Ishikawa (cell line): ENCODE results near the gene SNAP29.

Source experiments
- CEBPB ChIP-seq: IDR thresholded peaks from 2 replicates; pipeline ENCODE4 v1.6.1; 2012
- CREB1 ChIP-seq: IDR thresholded peaks from 2 replicates; pipeline ENCODE4 v1.6.1; 2012; ENCODE audit warnings: low read depth
- EGR1 ChIP-seq: IDR thresholded peaks from 2 replicates; pipeline ENCODE4 v1.6.1; 2012
- EP300 ChIP-seq: IDR thresholded peaks from 2 replicates; pipeline ENCODE4 v1.6.1; 2012; ENCODE audit warnings: borderline replicate concordance
- FOXM1 ChIP-seq: IDR thresholded peaks from 2 replicates; pipeline ENCODE4 v1.6.1; 2012; ENCODE audit warnings: low read depth, borderline replicate concordance
- NFIC ChIP-seq: IDR thresholded peaks from 2 replicates; pipeline ENCODE4 v1.6.1; 2012
- RAD21 ChIP-seq: IDR thresholded peaks from 2 replicates; pipeline ENCODE4 v1.6.1; 2012; ENCODE audit warnings: low read depth
- REST ChIP-seq: IDR thresholded peaks from 2 replicates; pipeline ENCODE4 v1.6.1; 2012; ENCODE audit warnings: low read depth, mild to moderate bottlenecking
- TAF1 ChIP-seq: IDR thresholded peaks from 2 replicates; pipeline ENCODE4 v1.6.1; 2012; ENCODE audit warnings: low read depth, mild to moderate bottlenecking
- TCF12 ChIP-seq: IDR thresholded peaks from 2 replicates; pipeline ENCODE4 v1.6.1; 2012; ENCODE audit warnings: low read depth
- TEAD4 ChIP-seq: IDR thresholded peaks from 2 replicates; pipeline ENCODE4 v1.6.1; 2012
- YY1 ChIP-seq: IDR thresholded peaks from 2 replicates; pipeline ENCODE4 v1.6.1; 2012; ENCODE audit warnings: low read depth
- ZBTB7A ChIP-seq: IDR thresholded peaks from 2 replicates; pipeline ENCODE4 v1.6.1; 2012; ENCODE audit warnings: low read depth
- TF ChIP-seq, protein P1 (sequence below): IDR thresholded peaks from 2 replicates; pipeline ENCODE4 v1.6.1; 2012

The SNAP29 gene

GRCh38 chr22:20857247-20857643, 1.6 kb upstream of the SNAP29 start:
- TF ChIP-seq REST (no peak), TAF1 (no peak), RAD21 (no peak)
- TF ChIP-seq, protein P1, sequence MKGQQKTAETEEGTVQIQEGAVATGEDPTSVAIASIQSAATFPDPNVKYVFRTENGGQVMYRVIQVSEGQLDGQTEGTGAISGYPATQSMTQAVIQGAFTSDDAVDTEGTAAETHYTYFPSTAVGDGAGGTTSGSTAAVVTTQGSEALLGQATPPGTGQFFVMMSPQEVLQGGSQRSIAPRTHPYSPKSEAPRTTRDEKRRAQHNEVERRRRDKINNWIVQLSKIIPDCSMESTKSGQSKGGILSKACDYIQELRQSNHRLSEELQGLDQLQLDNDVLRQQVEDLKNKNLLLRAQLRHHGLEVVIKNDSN = no peak

- TF ChIP-seq EGR1 (0 out of 2 replicates have a peak, but pooled peaks have one; percentile 17), TCF12 (no peak), ZBTB7A (peak; percentile 68; the same call in 1 of the 2 replicates), CREB1 (0 out of 2 replicates have a peak, but pooled peaks have one; percentile 5)
Measured at GRCh38 chr22:20857838-20858614, 781 bp upstream of the SNAP29 start.

DNA sequence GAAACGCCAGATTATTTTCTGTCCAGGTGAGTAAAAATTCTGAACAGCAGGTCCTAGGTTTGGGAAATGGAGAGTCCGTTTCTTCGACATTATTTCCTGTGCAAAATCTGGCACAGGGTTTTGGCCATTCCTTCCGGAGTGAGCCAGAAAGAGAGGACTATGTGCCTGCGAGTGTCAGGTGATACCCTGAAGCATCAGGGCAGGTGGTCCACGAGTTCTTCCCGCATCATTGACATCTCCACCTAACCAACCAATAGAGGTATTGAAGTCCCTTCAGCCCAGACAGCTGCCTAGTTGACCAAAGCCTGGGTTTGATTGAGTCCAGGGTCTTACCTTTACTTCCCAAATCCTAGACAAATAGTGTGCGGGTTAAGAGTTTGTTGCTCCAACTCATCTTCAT, 808 bp downstream of the SNAP29 start:
- TF ChIP-seq REST = no peak
- TF ChIP-seq TEAD4 = no peak
- no peak for TF ChIP-seq TAF1
- TF ChIP-seq RAD21 = no peak
- TF ChIP-seq ZBTB7A = no peak
- no peak for TF ChIP-seq FOXM1

DNA sequence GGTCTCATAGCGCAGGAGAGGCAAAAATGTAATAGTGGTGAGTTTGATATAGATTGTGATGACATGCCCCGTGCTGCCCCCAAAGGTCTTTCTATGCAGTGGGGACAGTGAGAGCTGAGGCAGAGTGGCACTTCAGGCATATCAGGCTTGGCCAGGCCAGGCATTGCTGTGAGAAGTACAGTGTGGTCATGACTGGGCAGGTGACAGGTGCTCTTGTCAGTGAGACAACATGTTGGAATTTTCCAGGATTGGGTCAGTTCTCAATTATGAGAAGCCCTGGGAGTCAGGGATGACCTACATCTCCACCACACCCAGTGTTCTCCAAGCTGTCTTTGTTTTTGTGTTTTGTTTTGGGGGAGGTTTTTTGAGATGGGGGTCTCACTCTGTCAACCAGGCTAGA, 3.7 kb downstream of the SNAP29 start:
- TF ChIP-seq EP300 = no peak
- TF ChIP-seq TAF1 = no peak
- no peak for TF ChIP-seq CREB1
- no peak for TF ChIP-seq NFIC
- TF ChIP-seq FOXM1 = no peak

- TF ChIP-seq, protein P1 = no peak
- TF ChIP-seq CREB1 = no peak
- no peak for TF ChIP-seq EP300
Measured at GRCh38 chr22:20863366-20863765, 4.6 kb downstream of the SNAP29 start.

DNA sequence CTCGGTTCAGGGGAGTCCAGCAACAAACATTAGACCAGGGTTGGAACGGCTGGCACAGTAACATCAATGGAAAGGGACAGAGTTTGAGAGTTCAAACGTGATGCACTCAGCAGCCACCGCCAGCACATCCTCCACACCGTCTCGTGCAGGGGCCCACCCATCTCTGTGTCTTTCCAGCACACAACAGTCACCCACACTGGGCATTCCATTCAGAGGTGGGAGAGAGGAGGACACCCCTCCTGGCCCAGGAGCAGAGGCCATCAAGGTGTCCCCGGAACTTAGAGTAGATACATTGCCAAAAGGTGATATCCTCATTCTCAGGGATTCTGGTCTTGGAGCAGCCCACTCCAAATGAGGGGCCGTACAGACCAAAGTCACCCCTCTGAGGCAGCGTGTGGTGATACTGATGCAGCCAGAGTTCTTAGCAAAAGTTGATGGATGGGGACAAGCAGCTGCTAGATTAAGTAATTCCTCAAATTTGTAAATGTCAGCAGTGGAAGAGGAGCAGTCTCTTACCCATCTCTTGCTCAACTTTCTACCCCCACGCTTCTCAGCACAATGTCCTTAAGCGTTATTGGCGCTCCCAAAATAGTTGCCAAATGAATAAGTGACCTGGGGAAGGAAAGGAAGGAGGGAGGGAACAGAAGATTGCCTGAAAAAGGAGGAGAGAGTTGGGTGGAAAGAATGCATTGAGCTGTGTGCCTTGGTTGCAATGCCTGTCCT, 5.5 kb downstream of the SNAP29 start:
- no peak for TF ChIP-seq CEBPB
- TF ChIP-seq TEAD4 = no peak
- TF ChIP-seq EP300 = no peak
- no peak for TF ChIP-seq TAF1
- no peak for TF ChIP-seq FOXM1
- TF ChIP-seq ZBTB7A = no peak
- no peak for TF ChIP-seq RAD21
- no peak for TF ChIP-seq YY1

- TF ChIP-seq EP300 = no peak
- no peak for TF ChIP-seq FOXM1
- TF ChIP-seq EGR1 = no peak
- TF ChIP-seq, protein P1 = no peak
- no peak for TF ChIP-seq RAD21
- TF ChIP-seq TEAD4 = no peak
- no peak for TF ChIP-seq CREB1
- no peak for TF ChIP-seq REST
- no peak for TF ChIP-seq ZBTB7A
- TF ChIP-seq CEBPB = no peak
Measured at GRCh38 chr22:20865331-20865730, 6.5 kb downstream of the SNAP29 start.
